HL-60 (cell line): ENCODE measurements around the gene CADM1.

Experiments used
- DNase-seq, 2 experiments: peaks; one replicate each; pipeline ENCODE4 v3.0.0-alpha.2; 2010 to 2020; ENCODE audit warnings: low read depth in 1 of 2, low spot score in 1 of 2
- H3K27ac ChIP-seq: fragments of 250-450 bp; sonication (Bioruptor Pico); replicated peaks from 2 replicates; pipeline ENCODE4 v1.5.1; 2020; ENCODE audit warnings: mild to moderate bottlenecking, moderate library complexity
- H3K27me3 ChIP-seq: fragments of 250-450 bp; sonication (Bioruptor Pico); 2 replicates; pipeline ENCODE4 v1.5.1; 2021; ENCODE audit warnings: mild to moderate bottlenecking, moderate library complexity; ENCODE audit not compliant: insufficient read depth, poor library complexity, severe bottlenecking
- H3K4me3 ChIP-seq: replicated peaks from 2 replicates; pipeline ENCODE4 v1.5.1; 2011; ENCODE audit warnings: mild to moderate bottlenecking, control low read depth, low read length; ENCODE audit not compliant: insufficient read depth
- CTCF ChIP-seq: IDR thresholded peaks from one replicate; pipeline ENCODE4 v1.5.1; 2011; ENCODE audit warnings: low read length, control low read depth, inconsistent platforms; ENCODE audit not compliant: insufficient read depth
- GABPA ChIP-seq: IDR thresholded peaks from 2 replicates; pipeline ENCODE4 v1.6.1; 2012; ENCODE audit warnings: low read depth
- POLR2AphosphoS5 ChIP-seq: IDR thresholded peaks from 2 replicates; pipeline ENCODE4 v1.6.1; 2012; ENCODE audit warnings: low read depth
- REST ChIP-seq: IDR thresholded peaks from 2 replicates; pipeline ENCODE4 v1.6.1; 2012; ENCODE audit warnings: low read depth; ENCODE audit not compliant: insufficient replicate concordance
- SPI1 ChIP-seq: IDR thresholded peaks from 2 replicates; pipeline ENCODE4 v1.6.1; 2012; ENCODE audit warnings: low read depth, mild to moderate bottlenecking, borderline replicate concordance

Gene CADM1

DNA sequence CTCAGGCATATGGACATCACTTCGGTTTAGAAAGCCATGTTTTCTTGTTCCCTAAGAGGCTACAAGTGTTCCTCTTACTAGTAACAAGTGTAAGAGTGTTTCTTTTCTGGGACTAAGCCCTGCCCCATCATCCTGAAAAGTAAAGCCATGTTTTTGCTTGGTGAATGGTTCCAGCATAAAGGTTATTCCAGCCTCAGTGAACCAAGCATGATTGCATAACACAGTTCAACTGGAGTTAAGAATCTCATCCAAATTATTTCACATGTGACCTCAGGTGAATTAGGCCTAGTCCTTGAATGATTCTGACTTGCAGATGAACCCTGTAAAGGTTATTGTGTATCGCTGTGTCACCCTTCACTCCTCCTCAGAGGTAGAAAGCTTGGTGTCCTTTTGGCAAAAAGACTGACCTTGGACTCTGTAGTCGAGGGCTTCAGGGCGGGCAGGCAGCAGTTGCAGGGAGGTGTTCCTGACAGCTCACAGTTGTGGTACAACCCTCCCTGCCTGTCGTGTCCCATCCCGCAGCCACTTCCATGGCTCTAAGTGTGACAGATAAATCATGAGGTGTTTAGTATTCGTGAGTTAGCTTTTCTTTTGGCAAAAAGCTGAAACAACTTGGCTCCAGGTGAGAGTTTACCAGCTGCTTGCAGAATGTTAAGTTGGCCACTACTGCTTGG lies 321.8 kb downstream of the CADM1 start:
- TF ChIP-seq REST (no peak), GABPA (no peak)
- no peak for DNase-seq
- Histone ChIP-seq H3K27me3 (no peaks in the 10 kb centered on the region), H3K27ac (no peak overlapping the region), H3K4me3 (no peak overlapping the region)

DNA sequence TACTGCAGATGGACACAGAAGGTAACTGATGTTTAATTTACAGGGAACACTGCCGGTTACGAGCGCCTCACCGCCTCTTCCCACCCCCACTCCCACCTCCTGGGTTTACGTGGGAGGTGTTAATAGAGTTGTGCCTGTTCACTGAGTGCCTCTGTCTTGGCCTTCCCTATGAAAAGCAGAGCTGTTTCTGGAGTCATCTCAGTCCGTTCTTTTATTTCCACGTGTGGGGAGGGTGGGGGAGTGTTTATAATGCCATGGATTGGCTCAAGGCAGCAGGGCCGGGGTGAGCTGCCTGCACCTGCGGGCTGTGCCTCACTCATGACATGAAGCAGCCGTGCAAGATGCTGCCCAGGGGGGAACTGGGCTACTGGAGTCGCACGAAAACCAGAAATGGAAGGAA lies 322.7 kb downstream of the CADM1 start:
- Histone ChIP-seq H3K27ac (no peak overlapping the region), H3K4me3 (no peak overlapping the region), H3K27me3 (no peaks in the 10 kb centered on the region)
- TF ChIP-seq SPI1 (no peak), REST (no peak), GABPA (no peak), CTCF (no peak), POLR2AphosphoS5 (no peak)
- no peak for DNase-seq

DNA sequence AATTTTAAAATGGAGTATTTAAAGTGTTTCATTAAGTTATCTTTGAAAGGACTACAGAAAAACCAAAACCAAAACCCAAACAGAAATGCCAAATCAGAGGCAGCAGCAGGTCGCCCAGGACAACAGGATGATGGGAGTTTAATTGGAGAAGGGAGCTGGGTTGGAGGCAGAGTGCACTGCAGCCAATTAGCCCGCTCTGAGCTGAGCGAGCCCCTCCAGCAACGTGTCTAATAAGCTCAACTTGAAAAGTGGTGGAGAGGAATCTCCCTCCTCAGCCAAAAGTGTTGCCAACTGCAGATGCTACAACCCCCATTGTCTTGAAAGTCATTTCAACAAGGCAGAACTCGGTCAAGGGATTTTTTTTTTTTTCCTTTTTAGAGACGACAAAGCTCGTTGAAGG lies 323.9 kb downstream of the CADM1 start:
- no peak for DNase-seq
- no peaks in the 10 kb centered on the region for H3K27me3 ChIP-seq
- no peak for TF ChIP-seq CTCF
- no peak for TF ChIP-seq GABPA
- no peak for TF ChIP-seq POLR2AphosphoS5
- no peak for TF ChIP-seq REST
- no peak for TF ChIP-seq SPI1

More for the DNA sequence above, 323.9 kb downstream of the CADM1 start:
- no peak overlapping the region for H3K27ac ChIP-seq
- no peak overlapping the region for H3K4me3 ChIP-seq
